ENCODE results near the gene MISFA.

- TF ChIP-seq CTCF (IDR thresholded peaks at IDR 0.05), result no peak
- TF ChIP-seq POLR2A (IDR thresholded peaks at IDR 0.05), result no peak
Measured at GRCh38 chr11:18581825-18582224, 17.8 kb upstream of the MISFA start.
